Upper lobe of left lung (tissue), 6 donors: ENCODE measurements around the gene CNTFR. TPM values are rescaled to one million over a fixed set of nuclear protein-coding genes. Genes with fewer than 3 reads are reported as not detected.

Experiments
- ATAC-seq, 2 donors: fragments of 200-7000 bp; cut with Tn5 transposase; one replicate each; pipeline ENCODE4 v1.9.1; 2022; ENCODE audit warnings: mild to moderate bottlenecking in 2 of 2, moderate library complexity in 2 of 2; ENCODE audit not compliant: low FRiP score in 2 of 2
- DNase-seq, 2 donors: peaks; one replicate each; pipeline ENCODE4 v3.0.0-alpha.2; 2019 to 2020
- H3K27ac ChIP-seq, 4 donors: fragments of 200-600 bp; sonication (generic); one replicate each; pipeline ENCODE4 v1.5.1; 2016 to 2019
- H3K27me3 ChIP-seq, 4 donors: fragments of 200-600 bp; sonication (generic); one replicate each; pipeline ENCODE4 v1.5.1; 2017 to 2019
- H3K36me3 ChIP-seq, 4 donors: fragments of 200-600 bp; sonication (generic); one replicate each; pipeline ENCODE4 v1.5.1; 2016 to 2019
- H3K4me1 ChIP-seq, 4 donors: fragments of 200-600 bp; sonication (generic); one replicate each; pipeline ENCODE4 v1.5.1; 2018 to 2019
- H3K4me3 ChIP-seq, 4 donors: fragments of 200-600 bp; sonication (generic); one replicate each; pipeline ENCODE4 v1.5.1; 2017 to 2019; ENCODE audit warnings: mild to moderate bottlenecking in 2 of 4, moderate library complexity in 1 of 4
- H3K9me3 ChIP-seq, 4 donors: fragments of 200-600 bp; sonication (generic); one replicate each; pipeline ENCODE4 v1.5.1; 2018 to 2019
- CTCF ChIP-seq, 6 experiments: fragments of 450-650 bp in 4 of 6; fragments of 200-600 bp in 2 of 6; sonication (generic) in 2 of 6; IDR thresholded peaks; one replicate each; pipeline ENCODE4 v1.5.1; 2016 to 2019; ENCODE audit warnings: antibody characterized with exemption in 6 of 6
- EP300 ChIP-seq, 4 donors: sonication (generic); formaldehyde crosslinking; IDR thresholded peaks; one replicate each; pipeline ENCODE4 v1.5.1; 2017; ENCODE audit warnings: antibody characterized with exemption in 4 of 4, control low read depth in 2 of 4
- POLR2A ChIP-seq, 4 donors: fragments of 450-650 bp; IDR thresholded peaks; one replicate each; pipeline ENCODE4 v1.5.1; 2016 to 2017; ENCODE audit warnings: antibody characterized with exemption in 4 of 4, mild to moderate bottlenecking in 2 of 4
- POLR2AphosphoS5 ChIP-seq, 2 donors: sonication (generic); formaldehyde crosslinking; IDR thresholded peaks; one replicate each; pipeline ENCODE4 v1.5.1; 2017; ENCODE audit warnings: antibody characterized with exemption in 2 of 2
- WGBS, 2 donors: methylation state at CpG; one replicate each; pipeline ENCODE4 v1.1.5; 2017 to 2018; 5-methylcytosine and 5-hydroxymethylcytosine counted together
- total RNA-seq, 6 donors: library from RNA; depleted of rRNA in 4 of 6; stranded (reverse); fragments of >200 nt in 4 of 6; gene quantifications; one replicate each; pipeline versions ENCODE4 v1.1.0 to v1.2.1, GENCODE V29; 2016 to 2021
- donor health status: DM: no; HTN: no; CAD: no; lungs with moderate emphysema.
- donor health status: DM: no; HTN: yes; CAD: no; lungs with severe emphysema.

CNTFR gene
- total RNA-seq, 6 donors from 2014 or later, result 0.30 to 3.3 (median 0.69) TPM; not detected in 1

- H3K36me3 ChIP-seq, result no peaks in the 10 kb centered on the region
- H3K27me3 ChIP-seq, result peaks cover 1 to 72% (median 31%) of the 10 kb centered on the region in 4 donors
- WGBS, 2 donors, result 67 to 76% methylated on average over 3 of the region's 3 CpGs
- DNase-seq (no peak), ATAC-seq (no peak)
- peaks cover 19 to 29% (median 21%) of the 10 kb centered on the region in 4 donors for H3K4me1 ChIP-seq
- H3K27ac ChIP-seq, result no peak overlapping the region
- H3K4me3 ChIP-seq, result no peak overlapping the region
- no peaks in the 10 kb centered on the region for H3K9me3 ChIP-seq
- TF ChIP-seq EP300 (IDR thresholded peaks at IDR 0.05), result no peak
- TF ChIP-seq POLR2AphosphoS5 (IDR thresholded peaks at IDR 0.05), result no peak
- no peak for TF ChIP-seq CTCF (IDR thresholded peaks at IDR 0.05)
- no peak for TF ChIP-seq POLR2A (IDR thresholded peaks at IDR 0.05)
These were observed 35.6 kb upstream of the CNTFR start for GRCh38 chr9:34625186-34625486.

GRCh38 chr9:34624475-34625185 lies 35.1 kb upstream of the CNTFR start:
- Histone ChIP-seq H3K27me3 (peaks cover 1 to 68% (median 29%) of the 10 kb centered on the region in 4 donors), H3K4me3 (no peak overlapping the region), H3K4me1 (peaks cover 20 to 32% (median 24%) of the 10 kb centered on the region in 4 donors), H3K27ac (no peak overlapping the region), H3K36me3 (no peaks in the 10 kb centered on the region), H3K9me3 (no peaks in the 10 kb centered on the region)
- TF ChIP-seq CTCF (IDR thresholded peaks at IDR 0.05) (no peak), EP300 (IDR thresholded peaks at IDR 0.05) (no peak), POLR2A (IDR thresholded peaks at IDR 0.05) (no peak), POLR2AphosphoS5 (IDR thresholded peaks at IDR 0.05) (no peak)
- ATAC-seq (no peak), DNase-seq (peak in 1 of 2 donors; percentile 75)
- 29 to 37% methylated on average over 9 to 38 of the region's 39 CpGs for WGBS, 2 donors

GRCh38 chr9:34623374-34624235 lies 34.1 kb upstream of the CNTFR start:
- 10 to 31% methylated on average over 8 to 49 of the region's 63 CpGs for WGBS, 2 donors
- TF ChIP-seq EP300 (IDR thresholded peaks at IDR 0.05), result no peak
- TF ChIP-seq CTCF (IDR thresholded peaks at IDR 0.05), result no peak
- TF ChIP-seq POLR2AphosphoS5 (IDR thresholded peaks at IDR 0.05), result no peak
- TF ChIP-seq POLR2A (IDR thresholded peaks at IDR 0.05), result no peak

GRCh38 chr9:34620061-34620994 lies 30.8 kb upstream of the CNTFR start, which contains the start of gene DCTN3:
DCTN3 (minus strand) TSS chr9:34620495; CDS start chr9:34620464, 31 bp downstream.
- Histone ChIP-seq H3K9me3 (no peaks in the 10 kb centered on the region), H3K36me3 (peaks cover 7 to 32% (median 27%) of the 10 kb centered on the region in 4 donors), H3K27ac (peak within 1 kb of the TSS; percentile 26 to 79 (median 54)), H3K27me3 (peaks cover 1 to 30% (median 17%) of the 10 kb centered on the region in 4 donors), H3K4me3 (peak within 1 kb of the TSS; percentile 79 to 96 (median 92)), H3K4me1 (peaks cover 15 to 24% (median 20%) of the 10 kb centered on the region in 4 donors)
- DNase-seq (peak; percentile 89 to 98), ATAC-seq (peak; percentile 94 to 98)
- peak; percentile 17 to 53 for TF ChIP-seq POLR2AphosphoS5 (IDR thresholded peaks at IDR 0.05)
- peak in 3 of 4 donors; percentile 25 to 69 (median 51) for TF ChIP-seq POLR2A (IDR thresholded peaks at IDR 0.05)
- TF ChIP-seq CTCF (IDR thresholded peaks at IDR 0.05), result no peak
- TF ChIP-seq EP300 (IDR thresholded peaks at IDR 0.05), result no peak
- 6 to 7% methylated on average over 25 to 43 of the region's 43 CpGs for WGBS, 2 donors

More at GRCh38 chr9:34623374-34624235, 34.1 kb upstream of the CNTFR start:
- Histone ChIP-seq H3K27ac (no peak overlapping the region), H3K27me3 (peaks cover 1 to 59% (median 24%) of the 10 kb centered on the region in 4 donors), H3K4me1 (peaks cover 20 to 27% (median 23%) of the 10 kb centered on the region in 4 donors), H3K9me3 (no peaks in the 10 kb centered on the region), H3K4me3 (peak overlapping the region in 1 of 4 donors; percentile 15), H3K36me3 (peaks cover 0 to under 1% (median 0%) of the 10 kb centered on the region in 4 donors)
- DNase-seq, result peak in 1 of 2 donors; percentile 84
- no peak for ATAC-seq
